CD4-positive, alpha-beta T cell treated with Interleukin-15 for 4 hours (primary cell): ENCODE data around the gene SP140.
A peak's percentile ranks its signal among the peaks of the same experiment; 100 is the strongest.
"Not testable (repeated sequence)": the region's sequence is repeated elsewhere in the genome, so short reads cannot be mapped to it uniquely, and the experiment has no call there.

Experiments
- DNase-seq: peaks from one replicate; pipeline ENCODE4 v3.0.0-alpha.2; 2020; ENCODE audit warnings: low spot score

SP140 gene

DNA sequence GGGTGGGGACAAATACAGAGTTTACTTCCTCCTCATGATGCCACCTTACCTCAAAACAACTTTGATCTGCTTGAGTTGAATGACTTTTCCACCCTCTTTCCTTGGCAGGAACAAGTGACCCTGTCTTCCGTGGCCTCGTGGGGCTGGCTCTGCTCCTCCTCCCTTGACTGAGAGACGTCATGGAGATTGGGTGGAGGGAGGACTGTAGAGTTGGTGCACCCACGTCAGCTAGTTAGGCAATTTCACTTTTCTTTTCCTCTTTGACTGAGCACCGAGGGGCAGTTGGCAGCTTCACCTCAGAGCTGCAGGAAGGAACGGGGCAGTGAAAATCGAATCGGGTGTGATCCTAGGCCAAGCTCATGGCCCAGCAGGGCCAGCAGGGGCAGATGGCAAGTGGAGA lies at the start of gene SP140:
TSS of gene SP140 (plus strand) at position 251 of the 400 bp plus-strand sequence. CDS start at position 360, 109 bp downstream.
- DNase-seq: peak; percentile 79

DNA sequence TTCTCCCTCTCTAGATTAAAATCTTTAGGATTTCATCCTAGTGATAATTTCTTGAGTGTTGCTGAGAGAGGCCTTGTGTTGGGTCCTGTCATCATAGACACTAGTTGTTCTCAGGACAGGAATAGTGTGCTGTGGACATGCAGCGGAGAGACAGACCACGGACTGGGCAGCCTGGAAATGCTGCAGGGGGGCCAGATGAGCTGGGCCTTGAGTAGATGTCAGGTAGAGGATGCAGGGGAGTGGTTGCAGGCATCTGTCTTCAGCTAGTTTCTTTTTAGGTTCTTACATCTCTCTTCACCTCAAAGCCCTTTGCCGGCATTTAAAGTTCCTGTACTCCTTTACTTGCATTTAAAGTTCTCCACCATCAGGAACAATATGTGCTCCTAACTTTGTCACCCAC lies 48.5 kb upstream of the SP140 start:
- no peak for DNase-seq

DNA sequence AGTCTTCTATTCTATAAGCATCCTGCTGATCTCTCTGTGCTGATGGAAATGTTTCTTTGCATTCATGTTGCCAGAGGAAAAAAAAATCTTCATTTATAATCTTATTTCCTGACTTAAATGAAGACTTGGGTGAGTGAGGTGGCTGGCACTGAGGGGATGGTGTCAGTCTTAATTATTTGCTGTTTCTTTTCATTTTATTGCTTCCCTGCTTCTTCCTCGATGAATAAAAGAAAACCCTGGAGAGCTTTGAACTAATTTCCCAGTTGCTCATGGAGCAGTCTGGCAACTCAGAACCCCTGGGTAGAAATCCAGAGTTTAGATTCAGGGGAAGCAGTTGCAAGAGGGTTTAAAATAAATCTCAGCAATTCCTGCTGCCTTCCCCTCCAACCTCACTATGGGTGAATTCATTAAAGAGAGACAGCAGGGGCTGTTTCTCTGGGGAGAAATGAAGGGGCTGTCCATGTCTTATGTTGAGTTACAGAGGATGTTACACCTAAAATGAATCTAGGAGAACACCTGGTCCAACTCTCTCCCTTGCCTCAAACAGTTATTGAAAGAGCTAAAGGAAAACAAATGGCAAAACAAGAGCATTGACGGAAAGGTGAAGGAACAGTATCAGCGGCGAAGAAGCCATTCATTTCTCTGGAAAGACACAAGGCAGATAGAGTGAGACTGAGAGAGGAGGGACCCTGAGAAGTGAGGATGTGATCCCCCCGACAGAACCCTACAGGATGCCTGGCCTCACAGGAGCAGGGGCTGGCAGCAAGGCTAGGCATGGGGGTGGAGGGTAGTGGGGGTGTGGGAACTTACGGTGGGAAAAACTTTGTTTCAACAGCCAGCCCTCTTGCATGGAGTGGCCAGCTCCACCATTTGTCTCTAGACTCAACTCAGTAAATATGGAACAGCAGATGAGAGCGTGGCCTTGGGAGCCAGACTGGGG lies 46.7 kb upstream of the SP140 start:
- DNase-seq: no peak

DNA sequence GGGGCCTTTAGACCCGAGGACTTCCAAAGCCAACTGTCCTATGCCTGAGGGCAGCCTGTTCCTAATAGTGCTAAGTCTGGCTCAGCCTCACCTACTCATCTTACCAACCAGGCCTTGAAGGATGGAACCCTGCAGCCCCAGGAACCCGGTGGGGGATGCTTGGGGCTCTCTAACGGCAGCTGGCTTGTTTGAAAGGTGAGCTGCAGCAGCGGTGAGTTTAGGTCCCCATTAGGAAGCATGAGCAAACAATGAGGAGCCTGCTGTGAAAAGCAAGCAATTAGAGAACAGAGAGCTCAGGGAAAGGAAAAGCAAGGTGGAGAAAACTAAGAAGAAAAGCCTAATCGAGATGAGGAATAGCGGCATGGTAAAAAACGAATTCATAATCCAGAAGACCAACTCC lies 45.6 kb upstream of the SP140 start:
- no peak for DNase-seq

GRCh38 chr2:230181195-230181594 lies 44.3 kb upstream of the SP140 start:
- DNase-seq: no peak

DNA sequence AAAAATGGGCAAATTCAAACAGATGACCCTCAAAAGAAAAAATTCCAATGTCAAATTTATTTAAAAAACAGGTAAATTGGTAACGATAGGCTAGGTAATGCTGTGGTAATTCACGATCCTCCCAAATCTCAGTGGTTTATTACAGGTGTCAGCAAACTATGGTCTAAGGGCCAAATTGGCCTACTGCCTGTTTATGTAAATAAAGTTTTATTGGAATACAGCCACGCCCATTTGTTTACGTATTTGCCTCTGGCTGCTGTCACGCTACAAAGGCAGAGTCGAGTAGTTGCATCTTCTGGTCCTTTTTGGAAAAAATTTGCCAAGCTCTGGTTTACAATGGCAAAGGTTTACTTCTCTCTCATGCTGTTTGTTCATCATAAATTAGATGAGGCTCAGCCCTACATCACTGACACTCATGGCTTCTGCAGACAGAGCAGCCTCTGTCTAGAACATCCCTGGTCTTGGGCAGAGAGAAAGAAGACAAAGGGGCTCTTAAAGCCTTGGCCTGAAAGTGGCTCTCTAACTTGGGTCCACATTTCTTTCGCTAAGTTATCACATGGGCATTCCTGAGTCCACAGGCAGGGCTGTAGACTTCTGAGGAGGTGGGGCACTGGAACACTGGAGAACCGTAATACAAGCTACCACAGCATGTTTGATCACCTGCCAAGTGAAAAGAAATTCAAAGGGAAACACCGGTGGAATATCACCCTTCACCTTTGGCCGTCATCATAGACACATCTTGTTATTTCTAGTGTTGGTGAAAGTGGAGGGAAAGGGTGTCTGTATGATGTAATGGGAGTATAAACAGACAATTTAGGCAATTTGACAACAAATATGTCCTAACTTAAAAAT lies 40.6 kb upstream of the SP140 start:
- DNase-seq: no peak

GRCh38 chr2:230202430-230203109 lies 23.0 kb upstream of the SP140 start:
- DNase-seq: peak; percentile 16

- no peak for DNase-seq
Measured at GRCh38 chr2:230203110-230203676, 22.3 kb upstream of the SP140 start.

DNA sequence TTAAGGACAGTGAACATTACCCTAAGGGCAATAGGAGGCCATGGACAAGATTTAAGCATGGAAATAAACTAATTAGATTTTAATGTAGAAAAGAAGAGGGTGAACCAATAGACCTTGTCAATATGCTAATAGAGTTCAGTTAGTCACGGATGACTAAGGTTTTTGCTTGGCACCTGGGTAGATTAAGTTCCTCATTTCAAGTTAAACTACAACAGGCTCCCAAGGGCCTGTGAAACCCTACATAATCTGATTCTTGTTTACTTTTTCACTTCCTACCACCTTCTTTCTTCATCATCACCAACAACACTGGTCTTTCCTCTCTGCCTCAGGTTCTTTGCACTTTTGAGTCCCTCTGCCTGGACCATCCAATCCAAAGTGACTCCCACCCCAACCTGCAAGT lies 20.5 kb upstream of the SP140 start:
- DNase-seq: no peak

DNA sequence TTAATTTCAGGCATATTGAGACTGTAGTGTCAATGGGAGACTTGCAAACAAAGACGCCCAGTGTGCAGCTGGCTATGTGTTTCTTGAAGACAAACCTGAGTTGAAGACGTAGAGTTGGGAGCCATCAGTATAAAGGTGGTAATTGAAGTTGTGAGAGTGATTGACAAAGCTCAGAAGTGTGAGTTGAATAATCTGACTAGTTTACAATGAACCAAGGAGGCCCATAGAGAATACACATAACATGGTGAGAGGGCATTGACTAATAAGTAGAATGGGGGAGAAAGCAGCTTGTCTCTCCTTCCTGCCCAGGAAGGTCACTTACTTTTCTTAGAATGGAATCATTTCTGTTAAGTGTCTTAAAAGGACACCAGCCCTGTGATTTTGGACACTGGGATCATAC lies 19.8 kb upstream of the SP140 start:
- no peak for DNase-seq

DNA sequence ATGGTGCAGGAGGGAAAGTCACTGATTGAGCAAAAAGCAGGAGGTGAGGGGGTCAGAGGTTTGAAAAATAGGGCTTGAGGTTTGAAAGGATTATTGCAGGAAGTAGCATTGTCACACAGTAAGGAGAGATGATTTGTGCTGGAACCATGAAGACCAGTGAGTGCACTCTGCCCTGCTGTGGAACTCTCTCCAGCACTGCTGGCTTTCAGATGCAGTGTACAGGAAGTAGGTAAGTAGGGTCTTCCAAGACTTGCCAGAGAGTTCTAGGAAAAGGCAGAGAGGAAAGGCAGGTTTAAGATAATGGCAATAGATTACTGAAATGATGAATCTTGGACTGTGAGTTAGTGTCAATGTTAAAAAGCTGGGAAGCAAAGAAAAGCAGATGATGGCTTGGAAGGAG lies 17.0 kb upstream of the SP140 start:
- DNase-seq: no peak

DNA sequence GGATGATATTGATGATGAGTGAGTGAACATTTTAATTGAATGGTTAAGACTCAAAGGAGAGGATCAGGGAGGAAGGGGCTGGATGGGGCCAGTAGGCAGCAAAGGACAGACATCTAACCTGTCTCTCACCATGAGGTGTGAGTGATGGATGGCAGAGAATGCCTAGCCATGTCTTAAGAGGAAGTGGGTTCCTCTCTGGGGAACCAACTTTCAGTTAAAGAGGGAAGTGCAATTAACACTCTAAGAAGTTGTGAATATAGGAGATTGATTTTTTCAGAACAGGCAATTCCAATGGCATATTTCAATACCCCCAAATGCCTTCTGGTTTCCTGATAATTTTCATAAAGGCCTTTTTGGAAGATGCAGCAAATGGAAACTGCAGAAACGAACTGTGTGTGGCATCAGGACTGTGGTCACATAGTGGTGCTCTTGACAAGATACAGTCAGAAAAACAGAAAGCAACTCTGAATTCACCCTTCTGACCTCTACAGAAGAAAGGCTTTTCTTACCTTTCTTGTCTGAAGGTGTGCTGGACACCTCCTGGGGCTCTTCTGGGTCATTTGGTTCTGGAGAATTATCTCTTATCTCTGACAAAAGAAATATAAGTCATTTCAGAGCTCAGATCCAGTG lies 16.0 kb upstream of the SP140 start:
- no peak for DNase-seq

DNA sequence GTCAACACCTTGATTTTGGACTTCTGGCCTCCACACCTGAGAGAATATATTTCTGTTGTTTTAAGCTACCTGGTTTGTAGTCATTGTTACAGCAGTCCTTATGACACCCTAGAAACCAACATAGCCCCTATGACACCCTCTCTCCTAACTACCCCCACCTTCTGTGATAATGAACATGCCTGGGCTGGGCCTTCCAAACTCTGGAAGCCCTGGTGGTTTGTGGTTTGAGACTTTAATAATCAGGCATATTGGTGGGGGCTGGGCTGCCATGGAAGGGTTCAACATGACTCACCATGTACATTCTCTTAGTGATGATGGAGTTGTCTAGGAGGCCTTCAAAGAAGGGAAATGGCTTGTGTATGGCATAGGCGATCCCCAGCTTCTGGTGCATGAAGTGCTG lies 9.0 kb upstream of the SP140 start:
- DNase-seq: no peak

- no peak for DNase-seq
Measured at GRCh38 chr2:230217424-230217823, 8.1 kb upstream of the SP140 start.

DNA sequence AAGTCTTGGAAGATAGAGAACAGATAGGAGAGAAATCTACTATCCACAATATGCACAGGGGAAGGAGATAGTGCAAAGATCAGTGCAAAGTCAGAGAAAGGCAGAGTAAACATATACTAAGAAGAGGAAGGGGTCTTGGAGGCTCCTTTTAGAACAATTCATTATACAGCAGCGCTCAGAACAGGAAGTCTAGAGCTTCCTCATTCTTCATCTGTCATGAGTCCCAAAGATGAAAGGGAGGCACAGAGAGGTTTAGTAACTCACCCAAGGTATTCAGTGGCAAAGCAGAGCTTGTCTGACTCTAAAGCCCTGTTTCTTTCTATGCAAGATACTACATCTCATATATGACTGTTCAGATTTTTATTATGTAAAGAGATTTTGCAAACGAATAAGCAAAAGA lies 7.1 kb upstream of the SP140 start:
- peak; percentile 36 for DNase-seq

DNA sequence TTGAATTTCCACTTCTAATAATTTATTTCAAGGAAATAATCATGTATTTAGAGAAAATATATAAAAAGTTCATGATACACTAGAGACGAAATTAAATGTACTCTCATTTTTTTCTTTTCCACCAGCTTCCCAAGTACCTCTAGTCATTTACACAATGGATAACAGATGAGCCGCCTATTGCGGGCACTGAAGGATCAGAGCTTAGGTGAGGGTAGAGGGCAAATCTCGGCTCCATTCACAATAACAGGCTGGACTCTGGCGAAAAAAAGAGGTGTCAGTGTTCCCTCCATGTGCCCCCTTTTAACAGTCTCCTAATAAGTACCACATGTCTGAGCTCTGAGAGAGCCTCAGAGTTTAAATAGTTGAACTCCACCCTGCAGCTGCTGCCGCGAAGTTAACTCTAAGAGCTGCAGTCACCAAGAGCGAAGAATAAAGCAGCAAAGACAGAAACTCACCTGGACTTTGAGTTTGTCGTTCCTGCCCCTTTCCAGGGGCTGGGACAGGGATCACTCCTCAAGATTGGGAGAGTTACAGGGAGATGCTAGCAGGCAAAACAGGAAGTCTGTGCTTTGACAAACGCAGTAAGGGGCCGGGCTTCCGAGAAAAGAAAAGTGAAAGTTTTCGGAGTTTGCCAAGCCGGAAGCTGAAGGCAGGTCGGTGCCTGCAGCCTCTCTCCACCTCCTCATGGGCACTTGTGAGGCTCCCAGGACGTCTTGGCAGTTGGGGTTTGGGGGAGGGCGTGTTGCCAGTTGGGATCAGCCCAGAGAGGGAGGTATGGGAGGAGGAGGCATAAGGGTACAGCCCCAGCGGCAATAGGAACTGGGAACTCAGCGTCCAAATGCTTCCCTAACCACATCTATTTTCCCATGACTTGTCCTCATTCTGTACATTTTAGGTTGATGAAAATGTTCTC lies 5.9 kb upstream of the SP140 start, which contains the start of gene SP110:
TSS of gene SP110 (minus strand) at position 566 of the 913 bp plus-strand sequence. CDS start 3,057 bp downstream, outside the sequence.
- DNase-seq: peak; percentile 81

DNA sequence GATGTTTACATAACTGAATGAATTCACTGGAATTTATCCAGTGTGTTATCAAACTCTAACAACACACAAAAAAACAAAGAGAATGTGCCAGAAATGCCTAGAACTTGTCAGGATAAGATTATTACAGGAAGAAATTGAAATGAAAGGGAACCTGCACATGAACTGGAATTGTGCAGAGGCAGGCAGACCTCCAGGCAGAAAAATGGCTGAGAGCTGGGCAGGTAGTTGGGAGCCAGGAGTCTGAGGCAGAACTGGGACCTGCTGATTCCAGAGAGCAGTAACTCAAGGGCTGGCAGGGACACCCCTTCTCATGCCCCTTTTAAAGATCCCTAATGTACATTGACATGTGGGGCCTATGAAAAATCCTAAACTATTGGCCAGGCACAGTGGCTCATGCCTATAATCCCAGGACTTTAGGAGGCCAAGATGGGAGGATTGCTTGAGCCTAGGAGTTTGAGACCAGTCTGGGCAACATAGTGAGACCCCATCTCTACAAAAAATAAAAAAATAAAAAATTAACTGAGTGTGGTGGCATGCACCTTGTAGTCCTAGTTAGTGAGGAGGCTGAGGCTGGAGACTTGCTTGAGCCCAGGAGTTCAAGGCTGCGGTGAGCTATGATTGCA lies 5.1 kb upstream of the SP140 start:
- DNase-seq: no peak

DNA sequence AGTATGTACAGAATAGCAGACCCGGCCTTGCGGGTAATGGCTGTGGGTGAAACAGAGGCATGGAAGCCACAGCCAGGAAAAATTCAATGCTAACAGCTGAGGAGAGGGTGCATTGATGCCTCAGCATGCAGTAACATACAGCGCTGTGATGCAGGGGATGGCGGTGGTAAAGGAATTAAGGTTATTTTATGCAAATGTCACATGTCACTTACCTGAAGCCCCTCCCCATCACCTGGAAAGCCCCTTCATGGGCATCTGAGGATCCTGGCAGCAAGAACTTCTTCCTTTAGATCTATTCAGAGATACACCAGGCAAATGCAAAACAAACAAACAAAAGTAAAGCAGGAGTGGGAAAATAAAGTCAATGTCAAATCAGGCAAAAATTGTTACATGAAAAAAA lies 4.0 kb upstream of the SP140 start:
- no peak for DNase-seq

GRCh38 chr2:230222829-230223228 lies 2.7 kb upstream of the SP140 start:
- not testable (repeated sequence) for DNase-seq

GRCh38 chr2:230224458-230224857 lies 1.1 kb upstream of the SP140 start:
- DNase-seq: no peak
